HG03575 (cell line): Measurements from ENCODE around the gene CHST8.

ENCODE experiments used
- ATAC-seq: cut with Tn5 transposase; IDR thresholded peaks from one replicate; pipeline ENCODE4 v1.9.1; 2021; ENCODE audit not compliant: unreplicated experiment, insufficient number of reproducible peaks, low FRiP score; ENCODE audit errors: extremely low read depth

CHST8 gene

DNA sequence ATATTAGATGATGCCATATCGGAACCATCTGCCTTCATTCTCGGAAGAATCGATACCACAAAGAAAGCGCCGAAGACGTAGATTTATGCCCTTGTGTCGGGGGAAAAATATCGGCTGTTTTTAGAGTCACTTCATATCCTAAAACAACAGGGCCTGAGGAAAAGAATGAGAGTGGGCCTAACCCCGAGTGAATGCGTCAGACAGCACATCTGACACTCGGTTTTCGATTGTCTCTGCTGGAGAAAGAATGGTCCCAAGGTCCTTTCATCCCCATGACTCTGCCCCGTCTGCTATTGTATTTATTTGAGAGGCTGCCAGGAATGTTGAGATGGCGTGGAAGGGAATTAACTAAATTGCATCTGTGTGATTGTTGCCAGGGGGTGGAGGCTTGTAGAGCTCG, 46.1 kb downstream of the CHST8 start:
- no peak for ATAC-seq

DNA sequence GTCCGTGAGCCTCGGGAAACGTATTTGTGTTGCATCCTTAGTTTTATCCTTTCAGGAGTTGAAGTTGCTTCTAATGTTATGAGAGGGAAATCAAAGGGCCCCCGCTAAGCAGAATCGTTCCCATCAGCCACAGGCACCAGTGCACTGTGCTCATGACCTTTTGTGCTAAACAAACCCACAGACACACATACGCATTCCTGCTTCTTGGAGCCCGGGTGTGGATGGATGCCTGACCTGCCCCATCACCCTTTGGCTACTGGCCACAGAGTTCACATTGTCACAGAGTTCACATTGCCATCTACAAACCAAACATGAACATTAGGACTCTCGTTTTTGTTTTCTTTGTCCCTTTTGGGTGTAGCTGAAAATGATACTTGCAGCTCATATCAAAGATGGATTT, 47.2 kb downstream of the CHST8 start:
- no peak for ATAC-seq

DNA sequence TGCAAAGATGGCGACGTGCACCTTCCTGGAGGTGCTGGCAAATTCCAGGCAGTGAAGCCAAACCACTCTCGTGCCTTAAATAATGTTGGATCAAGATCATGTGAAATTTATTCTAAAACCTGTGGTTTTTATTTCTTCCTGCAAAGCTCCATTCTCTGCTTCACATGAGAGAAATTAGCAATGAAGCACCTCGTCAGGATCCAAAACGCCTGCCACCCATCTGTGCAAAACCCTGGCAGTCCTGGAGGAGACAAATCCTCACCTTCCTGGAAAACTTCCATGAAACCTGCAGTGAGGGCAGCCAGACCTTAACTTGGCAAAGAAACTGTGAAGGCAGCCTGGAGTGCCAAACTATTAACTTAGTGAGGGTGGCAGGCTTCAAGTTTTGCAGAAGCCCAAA, 47.6 kb downstream of the CHST8 start:
- no peak for ATAC-seq

DNA sequence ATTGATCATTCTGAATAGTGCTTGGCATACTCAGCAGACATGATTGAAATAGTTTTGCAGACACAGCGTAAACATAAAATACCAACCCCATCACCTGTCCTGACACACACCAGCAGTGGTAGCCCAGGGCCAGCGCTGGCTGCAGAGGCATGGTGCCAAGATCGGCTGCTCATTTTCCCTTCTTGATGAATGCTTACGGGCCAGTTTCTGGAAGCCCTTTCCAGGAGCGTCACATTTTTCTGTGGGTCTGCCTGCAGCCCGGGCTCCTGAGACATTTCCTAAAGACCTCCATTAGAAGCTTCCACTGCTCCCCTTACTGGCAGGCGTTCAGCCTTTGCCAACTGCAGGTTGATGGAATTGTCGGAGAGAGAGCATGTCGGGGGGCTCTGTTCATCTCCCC, 48.6 kb downstream of the CHST8 start:
- ATAC-seq: no peak

DNA sequence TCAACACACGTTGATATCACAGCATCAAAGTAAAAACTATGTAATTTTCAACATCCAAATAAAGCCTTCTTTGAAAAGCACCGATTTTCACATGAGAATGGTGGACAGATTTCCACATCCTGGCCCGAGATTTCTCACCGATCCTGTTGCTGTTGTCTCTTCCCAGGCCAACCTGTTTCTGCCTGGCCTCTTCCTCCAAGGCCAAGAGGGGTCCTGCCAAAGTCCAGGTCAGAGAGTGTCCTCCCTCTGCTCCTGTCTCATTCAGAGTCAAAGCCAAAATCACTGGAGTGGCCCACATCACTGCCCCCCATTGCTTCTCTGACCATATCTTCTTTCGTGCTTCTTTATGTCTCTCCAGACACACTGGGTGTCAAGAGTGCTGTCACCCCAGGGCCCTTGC, 49.5 kb downstream of the CHST8 start:
- no peak for ATAC-seq

DNA sequence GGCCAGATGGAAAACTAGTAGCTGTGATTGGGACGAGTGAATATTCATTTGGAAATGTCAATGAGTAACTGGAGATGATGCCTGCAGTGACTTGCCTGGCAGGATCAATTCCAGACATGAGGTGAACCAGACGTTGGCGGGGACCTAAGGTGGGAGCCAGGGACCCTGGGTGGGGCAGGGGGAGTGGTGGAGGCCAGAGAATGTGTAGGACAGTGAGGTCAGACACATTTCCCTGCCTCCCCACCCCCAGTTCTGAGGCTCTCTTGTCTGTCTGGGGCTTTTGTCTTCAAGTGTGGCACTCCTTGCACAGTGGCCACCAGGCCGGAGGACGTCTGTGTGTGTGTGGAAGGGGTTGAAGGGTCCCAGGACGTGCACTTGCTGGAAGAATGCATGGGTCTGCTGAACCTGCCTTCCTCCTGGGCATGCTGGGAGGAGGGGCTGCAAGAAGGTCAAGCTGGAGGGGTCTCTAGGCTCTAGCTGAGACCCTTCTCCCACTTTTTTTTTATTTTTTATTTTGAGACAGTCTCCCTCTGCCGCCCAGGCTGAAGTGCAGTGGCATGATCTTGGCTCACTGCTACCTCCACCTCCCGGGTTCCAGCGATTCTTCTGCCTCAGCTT, 51.6 kb downstream of the CHST8 start:
- no peak for ATAC-seq

DNA sequence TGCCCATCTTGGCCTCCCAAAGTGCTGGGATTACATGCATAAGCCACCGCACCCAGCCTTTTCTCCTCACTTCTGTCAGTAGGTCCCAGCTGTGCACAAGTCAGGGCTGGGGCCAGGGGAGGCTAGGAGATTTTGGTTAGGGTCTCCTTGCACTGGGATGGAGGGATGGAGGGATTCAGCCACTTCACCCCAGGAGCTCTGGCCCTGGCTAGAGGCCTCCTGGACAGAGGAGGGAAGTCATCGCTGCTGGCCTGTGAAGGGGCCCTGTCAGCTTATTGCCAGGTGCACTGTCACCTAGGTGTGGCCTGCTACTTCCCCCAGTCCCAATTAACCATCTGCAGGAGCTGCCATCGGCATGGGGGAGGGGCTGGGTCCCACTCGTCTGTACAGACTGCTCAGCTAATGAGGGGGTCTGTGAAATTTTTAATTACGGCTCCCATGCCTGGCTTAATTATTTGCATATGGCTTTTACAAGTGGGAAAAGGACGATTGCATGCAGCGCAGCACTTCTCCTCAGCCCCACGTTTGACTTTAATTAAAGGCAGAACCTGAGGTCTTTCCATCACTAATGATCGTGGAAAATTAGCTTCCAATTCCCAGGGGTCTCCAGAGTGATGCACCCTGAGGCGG, 52.4 kb downstream of the CHST8 start:
- no peak for ATAC-seq

DNA sequence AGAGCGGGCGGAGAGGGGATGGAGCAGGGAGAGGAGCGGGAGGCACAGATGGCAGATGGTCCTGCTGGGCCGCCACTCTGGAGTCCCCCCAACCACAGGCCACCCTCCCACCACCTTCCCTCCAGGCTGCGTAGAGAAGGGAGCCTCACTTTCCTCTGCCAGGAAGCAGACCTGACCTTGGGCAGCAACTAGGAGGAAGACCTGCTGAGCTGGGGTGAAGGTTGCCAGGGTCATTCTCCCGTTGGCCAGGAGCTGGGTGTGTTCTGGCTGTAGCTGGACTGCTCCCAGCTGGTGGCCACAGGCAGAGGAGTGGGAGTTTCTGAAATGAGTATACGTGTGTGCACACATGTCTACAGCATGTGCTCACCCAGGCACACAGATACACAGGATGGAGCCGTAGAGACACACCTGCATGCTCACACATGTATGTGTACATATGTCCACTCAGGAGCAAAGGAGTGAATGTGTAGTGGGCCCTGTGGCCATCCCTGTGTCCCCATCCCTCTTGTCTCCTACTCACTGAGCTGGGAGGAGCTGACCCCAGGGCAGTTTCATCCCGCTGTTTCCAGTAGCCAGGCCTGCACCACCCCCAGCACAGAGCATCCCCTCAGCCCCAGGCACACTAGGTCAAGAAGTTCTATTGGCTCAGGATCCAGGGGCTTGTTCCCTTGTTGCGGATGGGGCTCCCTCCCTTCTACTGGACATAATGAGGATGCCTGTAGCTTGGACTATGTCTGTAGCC, 53.0 kb downstream of the CHST8 start:
- ATAC-seq: no peak

DNA sequence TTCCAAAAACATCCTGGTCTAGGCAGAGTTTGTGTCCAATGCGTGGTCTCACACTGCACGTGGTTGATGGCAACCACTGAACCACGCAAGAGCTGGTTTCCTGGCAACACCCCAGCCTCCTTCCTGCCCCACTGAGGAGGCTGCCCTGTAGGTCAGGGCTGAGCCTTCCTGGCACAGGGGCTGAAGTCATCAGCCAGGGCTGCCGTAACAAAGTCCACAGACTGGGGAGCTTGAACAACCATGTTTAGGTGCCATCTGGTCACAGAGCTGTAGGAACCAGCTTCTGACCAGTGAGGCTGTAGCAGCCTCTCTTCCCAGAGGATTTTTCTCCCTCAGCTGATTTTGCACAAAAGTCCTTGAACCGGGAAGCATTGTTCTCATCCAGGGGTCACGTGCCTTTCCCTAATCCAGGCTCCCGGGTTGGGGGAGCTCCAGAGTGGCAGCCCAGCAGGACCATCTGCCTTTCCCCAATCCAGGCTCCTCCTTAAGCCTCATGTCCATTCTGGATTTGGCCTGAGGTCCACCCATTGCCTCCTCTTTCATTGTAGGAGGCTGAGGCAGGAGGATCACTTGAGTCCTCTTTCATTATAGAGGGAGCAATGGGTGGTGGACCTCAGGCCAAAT, 53.9 kb downstream of the CHST8 start:
- no peak for ATAC-seq

DNA sequence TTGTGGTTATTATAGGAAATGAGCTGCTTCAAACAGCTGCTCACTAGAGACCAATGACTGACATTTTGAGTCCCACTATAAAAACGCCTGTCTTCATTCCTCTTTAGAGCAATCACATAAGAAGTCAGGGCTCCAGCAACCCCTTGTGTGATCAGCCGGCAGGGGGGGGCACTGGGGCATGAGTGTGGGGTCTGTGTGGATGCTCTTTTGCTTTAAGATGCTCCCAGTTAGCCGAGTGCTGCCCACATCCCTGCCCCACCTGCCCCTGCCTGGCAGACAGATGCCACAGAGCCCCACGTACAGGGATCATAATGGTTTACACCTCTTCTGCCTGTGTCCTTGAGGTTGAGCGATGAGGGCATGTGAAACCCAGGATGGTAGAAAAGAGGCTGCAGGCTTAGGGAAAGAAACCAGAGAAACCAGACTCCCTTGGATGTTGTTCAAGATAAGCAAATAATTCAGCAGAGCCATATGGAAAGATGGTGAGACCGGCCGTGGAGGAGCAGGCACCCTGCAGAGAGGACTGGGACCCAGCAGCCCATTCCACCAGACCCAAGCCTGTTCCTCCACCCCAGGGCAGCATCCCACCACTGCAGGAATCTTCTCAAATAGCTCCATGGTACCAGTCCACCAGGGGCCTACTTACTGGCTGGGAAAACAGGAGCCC, 55.4 kb downstream of the CHST8 start:
- ATAC-seq: no peak

DNA sequence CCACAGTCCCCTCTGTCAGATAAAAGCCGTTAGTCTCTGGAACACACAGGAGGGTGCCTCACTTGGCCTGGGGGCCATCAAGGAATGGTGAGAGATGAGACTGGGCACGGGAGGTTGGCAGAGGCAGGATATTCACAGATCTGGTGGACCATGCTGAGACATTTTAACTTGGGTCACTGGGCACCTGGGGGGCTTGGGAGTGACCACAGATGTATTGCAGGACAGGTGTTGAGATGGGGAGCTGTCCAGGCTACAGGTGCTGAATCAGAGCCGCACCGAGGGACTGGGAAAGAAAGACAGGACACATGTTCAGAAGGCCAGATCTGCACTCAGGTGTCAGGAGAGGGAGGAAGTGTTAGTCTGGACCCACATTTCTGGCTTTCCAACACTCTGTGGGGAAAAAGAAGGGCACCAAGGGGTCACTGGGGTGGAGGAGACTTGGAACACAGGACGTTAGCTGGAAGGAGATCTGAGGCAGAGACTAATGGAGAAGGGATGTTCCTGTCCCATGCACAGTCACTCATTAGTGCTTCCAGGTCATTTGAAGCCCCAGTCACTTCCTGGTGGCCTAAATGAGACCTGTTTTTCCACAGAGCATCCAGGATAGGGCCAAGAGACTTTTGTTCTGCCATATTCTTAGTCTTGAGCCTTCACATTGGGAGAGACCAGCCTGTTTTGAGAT, 56.1 kb downstream of the CHST8 start:
- no peak for ATAC-seq

DNA sequence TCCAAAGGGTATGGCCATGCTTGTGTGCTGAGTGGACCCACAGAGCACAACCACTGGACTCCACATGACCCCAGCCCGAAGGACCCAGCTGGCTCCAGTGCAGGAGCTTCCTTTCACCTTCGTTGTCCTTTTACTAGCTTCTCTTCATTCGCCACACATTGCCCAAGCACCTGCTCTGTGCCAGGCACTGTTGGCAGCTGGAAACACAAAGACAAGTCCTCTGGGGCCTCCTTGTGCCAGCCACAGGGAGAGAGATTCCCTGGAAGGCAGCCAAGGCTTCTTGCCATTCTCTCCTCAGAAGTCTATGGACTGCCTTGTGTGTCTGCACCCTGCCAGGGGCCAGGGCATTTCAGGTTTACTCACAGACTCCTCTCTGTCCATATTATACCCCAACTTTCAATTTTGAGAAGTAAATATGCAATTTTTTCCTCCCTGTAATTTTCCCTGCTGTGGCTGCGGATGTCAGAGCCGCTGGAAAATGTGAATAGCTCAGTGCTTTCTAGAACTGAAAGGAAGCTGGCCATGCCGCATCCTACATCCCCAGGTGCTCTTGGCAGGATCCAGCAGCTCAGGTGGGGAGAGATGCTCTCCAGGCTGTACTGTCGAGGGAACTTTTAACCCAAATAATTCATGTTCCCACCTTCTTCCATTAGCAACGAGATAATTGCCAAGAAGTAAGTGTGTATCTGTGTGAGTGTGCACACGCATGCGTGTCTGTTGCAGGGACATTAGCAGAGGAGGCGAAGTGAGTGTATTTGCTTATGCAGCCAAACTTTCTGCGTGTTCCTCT, 57.2 kb downstream of the CHST8 start:
- ATAC-seq: no peak

DNA sequence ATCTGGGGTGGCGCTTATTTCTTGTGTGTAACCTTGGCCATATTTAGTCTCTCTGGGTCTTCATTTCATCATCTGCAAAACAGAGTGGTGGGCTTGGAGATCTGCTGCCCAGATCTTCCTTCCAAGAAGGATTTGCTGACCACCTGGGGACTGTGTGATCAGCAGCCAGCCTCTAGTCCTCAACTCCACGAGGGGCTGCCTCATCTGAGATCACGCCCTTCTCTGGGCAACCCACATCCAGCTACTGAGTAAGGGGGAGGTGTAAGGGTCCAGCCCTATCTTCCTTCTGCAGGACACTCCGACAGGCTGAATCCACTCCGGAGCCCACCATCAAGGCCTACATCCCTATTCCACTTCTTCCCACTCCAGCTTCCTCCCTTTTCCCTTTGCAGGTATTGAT, 57.9 kb downstream of the CHST8 start:
- no peak for ATAC-seq

DNA sequence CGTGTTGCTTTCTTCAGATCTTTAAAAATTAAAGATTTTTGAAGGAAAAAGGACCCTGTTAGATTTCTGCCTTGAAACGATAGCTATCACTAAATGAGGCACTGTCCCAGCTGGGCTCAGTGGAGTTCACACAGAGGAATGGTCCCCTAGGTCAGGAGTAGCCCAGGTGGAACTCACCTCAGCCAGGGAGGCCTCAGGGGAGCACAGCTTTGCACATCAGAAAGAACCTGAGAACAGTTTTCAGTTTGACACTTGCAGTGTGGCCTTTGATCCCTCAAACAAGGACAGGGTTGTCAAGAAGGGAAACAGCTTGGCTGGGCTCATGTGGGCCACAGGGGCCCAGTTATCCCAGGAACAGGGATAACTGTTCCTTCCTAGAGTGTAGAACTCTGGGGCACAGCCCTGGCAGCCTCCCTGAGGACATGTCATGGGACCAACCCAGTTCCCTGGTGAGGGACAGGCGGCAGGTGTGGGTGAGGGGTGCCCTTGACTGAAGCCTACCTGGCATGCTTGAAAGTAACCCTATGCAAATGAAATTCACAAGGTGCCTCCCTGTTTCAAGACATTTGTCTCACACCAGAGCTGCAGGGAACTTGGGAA, 59.4 kb downstream of the CHST8 start:
- ATAC-seq: no peak

DNA sequence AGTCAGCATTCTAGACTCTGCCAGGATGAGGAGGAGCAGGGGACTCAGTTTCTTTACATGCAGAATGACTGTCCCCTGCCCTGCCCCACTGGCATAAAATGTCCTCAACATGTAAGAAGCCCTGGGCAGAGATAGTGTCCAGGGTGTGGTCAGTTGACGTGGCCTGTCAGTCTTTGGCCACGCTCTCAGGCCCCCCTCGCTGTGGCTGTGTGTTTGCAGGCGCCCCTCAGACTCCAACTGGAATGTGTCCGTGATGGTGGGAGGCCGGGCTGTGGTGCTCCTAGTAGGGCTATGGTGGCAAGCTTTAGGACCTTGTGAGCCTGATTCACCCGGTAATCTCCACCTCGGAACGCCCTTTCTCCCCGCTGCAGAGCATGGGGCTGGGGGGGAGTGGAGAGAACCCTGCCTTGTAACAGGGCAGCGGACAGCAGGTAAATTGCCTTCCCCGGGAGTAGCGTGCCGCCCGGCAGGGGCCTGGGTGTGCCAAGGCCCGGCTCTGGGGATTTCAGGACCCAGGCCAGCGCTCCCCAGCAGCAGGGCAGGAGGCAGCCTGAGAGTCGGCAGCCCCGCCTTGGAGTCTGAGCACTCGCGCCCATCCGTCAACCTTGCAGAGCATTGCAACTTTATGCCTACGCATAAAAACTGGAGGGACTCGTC, 62.3 kb downstream of the CHST8 start:
- ATAC-seq: no peak

DNA sequence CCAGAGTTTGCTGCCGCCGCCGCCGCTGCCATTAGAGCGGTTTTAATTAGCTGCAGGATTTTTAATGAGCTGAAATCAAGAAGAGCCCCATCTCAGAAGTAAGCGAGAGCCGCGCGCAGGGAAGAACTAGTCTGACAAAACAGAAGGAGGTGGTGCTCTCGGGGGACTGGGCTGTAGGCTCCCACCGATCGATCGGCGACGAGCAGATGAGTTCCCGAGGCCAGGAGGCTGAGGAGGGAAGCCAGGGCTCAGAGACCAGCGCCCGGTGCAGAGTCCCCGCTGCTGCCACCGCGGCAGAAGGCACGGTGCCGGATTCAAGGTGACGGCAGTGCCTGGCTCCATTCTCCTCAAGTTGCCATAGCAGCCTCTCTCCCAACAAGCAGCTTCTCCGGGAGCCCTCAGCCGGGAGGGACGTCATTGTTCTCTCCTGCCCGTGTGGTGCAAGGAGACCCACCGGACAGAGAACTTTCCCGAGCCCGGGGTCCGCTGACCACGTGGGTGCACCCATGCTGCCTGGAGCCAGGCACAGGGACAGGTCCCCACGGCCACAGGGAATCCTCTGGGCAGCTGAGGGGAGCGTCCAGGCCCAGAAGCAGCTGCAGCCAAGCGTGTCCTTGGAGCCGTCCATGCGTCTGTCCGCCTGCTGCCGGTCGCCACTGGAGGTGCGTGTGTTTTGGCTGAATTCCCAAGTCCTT, 62.9 kb downstream of the CHST8 start:
- no peak for ATAC-seq

DNA sequence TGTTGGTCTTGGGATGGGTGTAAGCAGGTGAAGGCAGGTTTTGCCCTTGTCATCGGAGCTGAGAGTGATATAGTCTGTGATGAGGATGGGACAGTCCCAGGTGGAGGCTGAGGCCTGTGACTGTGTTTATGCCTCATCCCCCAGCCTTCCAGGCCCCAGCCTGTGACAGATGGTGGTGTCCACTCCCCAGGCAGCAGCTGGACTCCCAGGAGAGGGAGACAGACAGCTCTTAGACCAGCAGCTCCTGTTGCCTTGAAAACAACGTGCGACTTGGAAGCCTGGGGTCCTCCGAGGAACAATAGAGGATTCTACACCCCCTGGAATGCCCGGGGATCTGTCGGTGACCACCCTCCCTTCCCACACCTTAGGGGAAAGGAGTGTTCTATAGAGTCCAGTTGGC, 63.8 kb downstream of the CHST8 start:
- no peak for ATAC-seq
